HG03575 (cell line): Measurements from ENCODE around the gene CCDC183.
"Not testable (repeated sequence)": the region's sequence is repeated elsewhere in the genome, so short reads cannot be mapped to it uniquely, and the experiment has no call there.

Source experiments
- ATAC-seq: cut with Tn5 transposase; IDR thresholded peaks from one replicate; pipeline ENCODE4 v1.9.1; 2021; ENCODE audit not compliant: unreplicated experiment, insufficient number of reproducible peaks, low FRiP score; ENCODE audit errors: extremely low read depth

CCDC183 gene

GRCh38 chr9:136831720-136832104, 35.6 kb downstream of the CCDC183 start:
- no peak for ATAC-seq

GRCh38 chr9:136832581-136832980, 36.4 kb downstream of the CCDC183 start:
- no peak for ATAC-seq

- ATAC-seq, result not testable (repeated sequence)
Observed at GRCh38 chr9:136833381-136834048, 37.4 kb downstream of the CCDC183 start.

- no peak for ATAC-seq
Observed at GRCh38 chr9:136835162-136835931, 39.2 kb downstream of the CCDC183 start.

- ATAC-seq, result no peak
Observed at GRCh38 chr9:136835932-136836904, 40.1 kb downstream of the CCDC183 start.

- no peak for ATAC-seq
Observed at GRCh38 chr9:136837146-136837855, 41.2 kb downstream of the CCDC183 start.

GRCh38 chr9:136837856-136838277, 41.7 kb downstream of the CCDC183 start:
- not testable (repeated sequence) for ATAC-seq

- ATAC-seq, result no peak
Observed at GRCh38 chr9:136838314-136839228, 42.4 kb downstream of the CCDC183 start.

GRCh38 chr9:136839229-136840139, 43.3 kb downstream of the CCDC183 start:
- no peak for ATAC-seq

- ATAC-seq, result no peak
Observed at GRCh38 chr9:136840140-136840876, 44.2 kb downstream of the CCDC183 start.

GRCh38 chr9:136840877-136841645, 44.9 kb downstream of the CCDC183 start:
- no peak for ATAC-seq

GRCh38 chr9:136841646-136842379, 45.7 kb downstream of the CCDC183 start:
- ATAC-seq, result not testable (repeated sequence)

- not testable (repeated sequence) for ATAC-seq
Observed at GRCh38 chr9:136842380-136842948, 46.3 kb downstream of the CCDC183 start, which contains the start of gene AJM1. AJM1 (plus strand) TSS chr9:136842478; CDS start chr9:136844415, 1,937 bp downstream.

- ATAC-seq, result not testable (repeated sequence)
Observed at GRCh38 chr9:136843159-136843800, 47.1 kb downstream of the CCDC183 start.
